AG09309 (cell line): Measurements from ENCODE around the gene RIMKLB.

ENCODE experiments used
- DNase-seq: peaks from one replicate; pipeline ENCODE4 v3.0.0-alpha.2; 2010; ENCODE audit warnings: low read depth
- H3K4me3 ChIP-seq: 2 replicates; pipeline ENCODE4 v1.5.1; 2011; ENCODE audit warnings: mild to moderate bottlenecking, low read depth, low read length, moderate library complexity; ENCODE audit not compliant: control insufficient read depth
- CTCF ChIP-seq: IDR thresholded peaks from 2 replicates; pipeline ENCODE4 v1.5.1; 2011; ENCODE audit warnings: mild to moderate bottlenecking, low read depth, low read length, inconsistent platforms; ENCODE audit not compliant: insufficient read depth, control insufficient read depth; ENCODE audit errors: missing control alignments

RIMKLB gene

GRCh38 chr12:8770499-8770898 is 72.7 kb downstream of the RIMKLB start:
- H3K4me3 ChIP-seq = no peak overlapping the region
- no peak for TF ChIP-seq CTCF
- DNase-seq = no peak

- DNase-seq = no peak
- no peak for TF ChIP-seq CTCF
Measured at GRCh38 chr12:8771072-8771471, 73.3 kb downstream of the RIMKLB start.

GRCh38 chr12:8773461-8773860 is 75.7 kb downstream of the RIMKLB start:
- no peak for DNase-seq
- TF ChIP-seq CTCF = no peak
- no peak overlapping the region for H3K4me3 ChIP-seq

More at GRCh38 chr12:8771072-8771471, 73.3 kb downstream of the RIMKLB start:
- no peak overlapping the region for H3K4me3 ChIP-seq

- TF ChIP-seq CTCF = no peak
- DNase-seq = no peak
- H3K4me3 ChIP-seq = no peak overlapping the region
Measured at GRCh38 chr12:8779281-8779680, 81.5 kb downstream of the RIMKLB start.

- DNase-seq = no peak
- no peak overlapping the region for H3K4me3 ChIP-seq
- no peak for TF ChIP-seq CTCF
Measured at GRCh38 chr12:8779862-8780261, 82.1 kb downstream of the RIMKLB start.

GRCh38 chr12:8780389-8780788 is 82.6 kb downstream of the RIMKLB start:
- H3K4me3 ChIP-seq = no peak overlapping the region
- peak; percentile 45 for TF ChIP-seq CTCF
- DNase-seq = peak; percentile 24

GRCh38 chr12:8781381-8782127 is 83.8 kb downstream of the RIMKLB start:
- TF ChIP-seq CTCF = no peak
- H3K4me3 ChIP-seq = no peak overlapping the region
- no peak for DNase-seq
